Glutamatergic neuron (in vitro differentiated cells): ENCODE measurements around the gene NFIX. TPM values are rescaled to one million over a fixed set of nuclear protein-coding genes. Genes with fewer than 3 reads are reported as not detected.

Experiments
- DNase-seq: peaks from one replicate; pipeline ENCODE4 v3.0.0; 2022
- H3K27ac Mint-ChIP-seq: one replicate; pipeline ENCODE4 v1.8.0; 2020; ENCODE audit warnings: mild to moderate bottlenecking, mixed read lengths, inconsistent platforms; ENCODE audit not compliant: unreplicated experiment
- H3K27me3 Mint-ChIP-seq: one replicate; pipeline ENCODE4 v1.8.0; 2020; ENCODE audit warnings: mild to moderate bottlenecking, moderate library complexity, mixed read lengths, inconsistent platforms; ENCODE audit not compliant: unreplicated experiment
- H3K36me3 Mint-ChIP-seq: one replicate; pipeline ENCODE4 v1.8.0; 2020; ENCODE audit warnings: mild to moderate bottlenecking, mixed read lengths, inconsistent platforms; ENCODE audit not compliant: unreplicated experiment
- H3K4me1 Mint-ChIP-seq: one replicate; pipeline ENCODE4 v1.8.0; 2020; ENCODE audit warnings: mild to moderate bottlenecking, low read depth, mixed read lengths, inconsistent platforms; ENCODE audit not compliant: unreplicated experiment
- H3K4me3 Mint-ChIP-seq: one replicate; pipeline ENCODE4 v1.8.0; 2020; ENCODE audit warnings: mild to moderate bottlenecking, mixed read lengths, inconsistent platforms; ENCODE audit not compliant: unreplicated experiment
- H3K9me3 Mint-ChIP-seq: one replicate; pipeline ENCODE4 v1.8.0; 2020; ENCODE audit warnings: mild to moderate bottlenecking, moderate library complexity, mixed read lengths, inconsistent platforms; ENCODE audit not compliant: unreplicated experiment
- CTCF ChIP-seq: fragments of 200-600 bp; sonication (generic); IDR thresholded peaks from one replicate; pipeline ENCODE4 v1.5.0; 2021; ENCODE audit not compliant: partially characterized antibody, unreplicated experiment
- total RNA-seq: library from RNA; stranded (reverse); fragmentation: NEBNext Ultra II Directional; extraction: Animal tissue kit (Norgen Biotek cat#: 25700); gene quantifications from one replicate; pipeline ENCODE4 v1.2.1, GENCODE V29; 2021; ENCODE audit not compliant: unreplicated experiment

Gene NFIX
- total RNA-seq, 1 donor from 2014 or later, result 2.4 TPM

DNA sequence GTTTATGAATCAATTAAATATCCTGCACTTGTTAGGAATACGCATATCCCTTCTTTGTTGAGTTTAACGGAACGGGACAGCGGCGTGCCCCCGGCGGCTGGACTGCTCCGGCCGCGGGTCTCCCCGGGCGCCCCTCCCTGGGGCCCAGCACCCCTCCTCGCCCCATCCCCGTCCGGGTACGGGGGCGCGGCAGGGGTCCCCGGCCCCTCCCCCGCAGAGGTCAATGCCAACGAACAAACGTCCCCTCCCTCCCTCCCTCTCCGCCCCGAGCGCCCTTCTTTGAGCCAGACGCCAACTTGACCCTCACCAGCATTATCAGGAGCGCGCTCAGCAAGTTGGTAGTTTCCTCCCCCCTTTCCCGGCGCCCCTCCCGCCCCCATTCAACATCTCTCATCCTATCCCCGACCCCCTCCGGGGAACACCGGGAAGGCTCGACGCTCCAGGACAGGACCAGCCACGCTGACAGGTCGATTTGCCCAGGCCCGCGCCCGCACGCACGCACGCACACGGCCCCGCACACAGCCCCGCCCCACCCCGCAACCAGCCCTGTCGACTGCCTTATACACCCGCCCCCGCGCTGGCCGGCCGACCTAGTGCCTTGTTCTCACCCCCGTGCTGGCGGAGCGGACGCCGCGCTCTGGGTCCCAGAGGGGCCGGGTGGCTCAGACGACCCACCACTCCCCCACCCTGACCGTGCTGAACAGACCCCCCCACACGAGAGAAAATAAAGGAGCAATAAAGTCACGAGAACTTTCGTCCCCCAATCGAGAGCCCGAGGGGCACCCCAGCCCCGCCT is 102.4 kb downstream of the NFIX start:
- peaks cover 7% of the 10 kb centered on the region for H3K4me1 Mint-ChIP-seq
- peak; percentile 58 for DNase-seq
- peaks cover 11% of the 10 kb centered on the region for H3K27me3 Mint-ChIP-seq
- H3K27ac Mint-ChIP-seq, result no peak overlapping the region
- H3K9me3 Mint-ChIP-seq, result peaks cover 3% of the 10 kb centered on the region
- no peak for TF ChIP-seq CTCF
- peak overlapping the region; percentile 77 for H3K4me3 Mint-ChIP-seq
- no peaks in the 10 kb centered on the region for H3K36me3 Mint-ChIP-seq

- peaks cover 11% of the 10 kb centered on the region for H3K27me3 Mint-ChIP-seq
- TF ChIP-seq CTCF, result no peak
Observed at GRCh38 chr19:13098277-13099072, 103.2 kb downstream of the NFIX start.

DNA sequence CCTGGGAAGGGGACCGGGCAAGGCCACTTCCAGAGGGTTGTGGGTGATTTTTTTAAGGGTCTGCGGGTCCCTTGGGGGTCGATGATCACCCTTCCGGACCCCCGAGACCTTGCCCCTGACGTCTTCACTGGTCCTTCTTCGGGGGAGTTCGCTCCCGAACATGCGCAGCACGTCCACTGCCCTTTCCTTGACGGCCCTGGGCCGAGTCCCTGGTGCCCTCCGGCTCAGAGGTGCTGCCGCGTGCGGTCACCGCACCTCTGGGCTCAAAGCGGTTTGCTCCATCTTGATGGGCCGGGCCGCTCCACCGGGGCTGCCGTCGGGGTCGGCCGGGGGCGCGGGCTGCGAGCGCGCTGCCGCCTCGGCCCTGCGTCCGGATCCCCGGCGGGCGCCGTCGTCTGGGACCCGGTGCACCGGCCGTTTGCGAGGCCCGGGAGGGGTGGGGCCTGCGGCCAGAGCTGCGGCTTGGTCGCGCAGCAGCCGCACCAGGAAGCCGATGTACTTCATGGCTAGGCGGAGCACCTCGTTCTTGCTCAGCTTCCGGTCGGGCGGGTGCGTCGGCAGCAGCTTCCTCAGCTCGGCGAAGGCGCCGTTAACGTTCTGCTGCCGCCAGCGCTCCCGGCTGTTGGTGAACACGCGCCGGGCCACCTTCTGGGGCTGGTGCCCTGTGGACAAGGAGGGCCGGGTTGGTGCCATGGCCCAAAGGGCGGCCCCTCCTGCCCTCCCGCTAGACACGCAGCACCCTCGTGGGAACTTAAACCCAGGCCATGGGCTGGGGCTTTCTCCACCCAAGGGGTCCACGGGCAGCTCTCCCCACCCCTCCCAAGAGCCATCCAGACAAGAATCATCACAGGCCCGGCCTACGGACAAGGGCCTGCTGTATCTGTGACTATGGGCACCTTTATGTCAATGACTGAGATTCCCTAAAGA is 104.1 kb downstream of the NFIX start:
- Mint-ChIP-seq H3K4me1 (peaks cover 7% of the 10 kb centered on the region), H3K4me3 (peak overlapping the region; percentile 76), H3K9me3 (peaks cover 3% of the 10 kb centered on the region), H3K27ac (no peak overlapping the region), H3K36me3 (no peaks in the 10 kb centered on the region), H3K27me3 (peaks cover 11% of the 10 kb centered on the region)
- no peak for TF ChIP-seq CTCF
- peak; percentile 48 for DNase-seq

More at GRCh38 chr19:13098277-13099072, 103.2 kb downstream of the NFIX start:
- Mint-ChIP-seq H3K4me1 (peaks cover 7% of the 10 kb centered on the region), H3K36me3 (no peaks in the 10 kb centered on the region), H3K4me3 (peak overlapping the region; percentile 76), H3K9me3 (peaks cover 3% of the 10 kb centered on the region), H3K27ac (no peak overlapping the region)
- no peak for DNase-seq

DNA sequence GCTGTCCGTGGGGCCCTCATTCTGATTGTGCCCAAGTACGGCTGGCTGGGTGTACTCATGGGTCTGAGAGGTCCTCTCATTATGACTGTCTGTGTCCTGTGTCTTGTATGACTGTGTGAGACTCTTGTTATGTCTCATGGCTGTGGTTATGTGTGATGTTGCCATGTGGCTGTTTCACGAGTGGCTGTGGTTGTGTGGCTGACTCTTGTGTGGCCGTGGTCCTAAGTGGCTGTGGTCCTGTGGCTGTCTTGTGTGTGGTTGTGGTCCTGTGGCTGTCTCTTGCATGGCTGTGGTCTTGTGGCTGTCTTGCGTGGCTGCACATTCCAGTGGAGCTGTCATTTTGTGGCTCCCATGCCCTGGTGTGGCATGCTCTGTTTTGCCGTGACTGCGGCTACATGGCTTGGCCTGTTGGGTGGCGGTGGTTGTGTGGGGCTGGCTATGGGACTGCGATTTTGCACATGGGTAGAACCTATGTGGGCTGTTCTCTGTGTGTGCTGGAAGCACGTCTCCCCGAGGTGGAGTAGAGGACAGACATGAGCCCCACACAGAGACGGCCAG is 104.8 kb downstream of the NFIX start:
- Mint-ChIP-seq H3K4me1 (peaks cover 7% of the 10 kb centered on the region), H3K9me3 (peaks cover 3% of the 10 kb centered on the region), H3K36me3 (no peaks in the 10 kb centered on the region), H3K4me3 (peak overlapping the region; percentile 61), H3K27me3 (peaks cover 13% of the 10 kb centered on the region), H3K27ac (peak overlapping the region; percentile 13)
- DNase-seq, result no peak
- no peak for TF ChIP-seq CTCF
